Vagina (tissue), 2 donors: ENCODE results near the gene PNLIPRP2.

Source experiments
- CTCF ChIP-seq, 3 experiments: fragments of 450-650 bp in 2 of 3; fragments of 200-600 bp in 1 of 3; sonication (generic) in 1 of 3; IDR thresholded peaks; one replicate each; pipeline ENCODE4 v1.5.1; 2017 to 2019; ENCODE audit warnings: antibody characterized with exemption in 3 of 3, mild to moderate bottlenecking in 2 of 3, moderate library complexity in 2 of 3
- POLR2A ChIP-seq, 2 donors: fragments of 450-650 bp; IDR thresholded peaks; one replicate each; pipeline ENCODE4 v1.6.1; 2017; ENCODE audit warnings: antibody characterized with exemption in 2 of 2, mild to moderate bottlenecking in 2 of 2, moderate library complexity in 2 of 2
- POLR2AphosphoS5 ChIP-seq, 2 donors: sonication (generic); formaldehyde crosslinking; IDR thresholded peaks; one replicate each; pipeline ENCODE4 v1.9.0; 2017; ENCODE audit warnings: antibody characterized with exemption in 2 of 2, mild to moderate bottlenecking in 2 of 2, low read depth in 1 of 2; ENCODE audit not compliant: insufficient read depth in 1 of 2

- TF ChIP-seq POLR2AphosphoS5 (IDR thresholded peaks at IDR 0.05; ENCODE audit: insufficient read depth in 1 of 2, low read depth in 1 of 2) (no peak), CTCF (IDR thresholded peaks at IDR 0.05) (no peak), POLR2A (IDR thresholded peaks at IDR 0.05) (no peak)
Measured at GRCh38 chr10:116599991-116600390, 20.8 kb upstream of the PNLIPRP2 start.
